GM12892 (cell line): ENCODE measurements around the gene FOXD3.
A peak's percentile ranks its signal among the peaks of the same experiment; 100 is the strongest.

Experiments
- DNase-seq: peaks from one replicate; pipeline ENCODE4 v3.0.0; 2011; ENCODE audit not compliant: insufficient read length
- FAIRE-seq: peaks from 2 replicates; lab custom pipeline; 2011; peaks lifted over from hg19 to GRCh38; lab: Jason Lieb, UNC
- POLR2A ChIP-seq: IDR thresholded peaks from 2 replicates; pipeline ENCODE4 v1.6.1; 2011; ENCODE audit warnings: low read depth, low read length, control low read depth
- POLR2AphosphoS5 ChIP-seq: IDR thresholded peaks from 2 replicates; pipeline ENCODE4 v1.6.1; 2011; ENCODE audit warnings: low read depth, low read length, control low read depth
- TAF1 ChIP-seq: IDR thresholded peaks from 2 replicates; pipeline ENCODE4 v1.6.1; 2011; ENCODE audit warnings: low read depth, mild to moderate bottlenecking, control low read depth, low read length, borderline replicate concordance

The FOXD3 gene

GRCh38 chr1:63307196-63307794 is 15.1 kb upstream of the FOXD3 start:
- no peak for TF ChIP-seq POLR2A
- no peak for TF ChIP-seq POLR2AphosphoS5
- TF ChIP-seq TAF1: no peak
- DNase-seq: no peak
- no peak for FAIRE-seq

GRCh38 chr1:63316598-63316983 is 5.8 kb upstream of the FOXD3 start:
- FAIRE-seq (no peak), DNase-seq (no peak)
- TF ChIP-seq POLR2AphosphoS5 (no peak), POLR2A (no peak), TAF1 (no peak)

- no peak for TF ChIP-seq TAF1
- no peak for TF ChIP-seq POLR2A
- TF ChIP-seq POLR2AphosphoS5: no peak
- DNase-seq (peak; percentile 80), FAIRE-seq (peak; percentile 70)
Observed at GRCh38 chr1:63316984-63317816, 5.2 kb upstream of the FOXD3 start.

- TF ChIP-seq POLR2A (no peak), POLR2AphosphoS5 (no peak), TAF1 (no peak)
- FAIRE-seq: no peak
- DNase-seq: no peak
Observed at GRCh38 chr1:63317817-63318152, 4.6 kb upstream of the FOXD3 start.

- no peak for TF ChIP-seq POLR2A
- FAIRE-seq (no peak), DNase-seq (no peak)
Observed at GRCh38 chr1:63318201-63318979, 4.0 kb upstream of the FOXD3 start.

DNA sequence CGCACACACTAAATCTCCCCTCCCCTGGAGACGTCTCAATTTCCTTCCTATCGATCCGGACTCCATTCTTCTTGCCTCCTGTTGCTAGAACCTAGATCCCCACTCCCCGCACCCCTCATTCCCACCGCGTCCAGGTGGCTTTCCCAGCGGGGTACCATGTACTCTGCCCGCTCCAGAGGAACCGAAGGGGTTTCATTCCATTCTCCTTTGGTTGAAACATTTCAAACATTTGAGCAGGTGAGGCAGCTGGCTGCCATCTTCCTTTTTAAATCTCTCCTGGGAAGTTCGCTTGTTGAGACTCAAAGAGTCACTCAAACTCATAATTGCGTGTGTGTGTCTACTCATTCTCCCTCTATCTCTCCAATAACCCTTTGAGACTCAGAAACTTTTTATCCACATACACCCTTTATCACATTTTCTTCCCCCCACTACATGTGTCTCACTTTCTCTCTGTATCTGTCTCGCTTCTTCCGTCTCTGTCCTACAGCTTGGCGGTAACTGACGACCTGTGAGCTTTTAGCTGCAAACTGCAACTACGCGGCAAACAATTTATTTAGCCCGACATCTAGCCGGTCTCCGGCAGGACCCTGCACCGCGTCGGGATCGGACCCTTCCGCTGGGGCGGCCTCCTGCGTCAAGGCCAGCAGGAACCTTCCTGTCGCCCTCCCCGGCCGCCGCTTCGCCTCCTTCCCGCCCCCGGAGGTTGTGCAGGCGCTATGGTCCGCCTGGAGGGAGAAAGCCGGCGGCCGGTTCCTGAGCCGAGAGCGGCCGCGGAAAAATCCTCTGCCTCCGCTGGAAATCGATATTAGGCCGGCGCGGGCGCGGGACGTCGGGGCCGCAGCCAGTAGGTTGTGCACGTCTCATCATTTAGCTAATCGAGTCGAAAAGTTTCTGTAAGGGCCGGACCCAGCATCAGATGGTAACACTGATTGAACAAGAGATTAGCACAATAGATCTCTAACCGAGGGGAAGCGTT is 3.0 kb upstream of the FOXD3 start:
- DNase-seq (no peak), FAIRE-seq (no peak)
- TF ChIP-seq POLR2A: no peak
- TF ChIP-seq POLR2AphosphoS5: no peak
- no peak for TF ChIP-seq TAF1

DNA sequence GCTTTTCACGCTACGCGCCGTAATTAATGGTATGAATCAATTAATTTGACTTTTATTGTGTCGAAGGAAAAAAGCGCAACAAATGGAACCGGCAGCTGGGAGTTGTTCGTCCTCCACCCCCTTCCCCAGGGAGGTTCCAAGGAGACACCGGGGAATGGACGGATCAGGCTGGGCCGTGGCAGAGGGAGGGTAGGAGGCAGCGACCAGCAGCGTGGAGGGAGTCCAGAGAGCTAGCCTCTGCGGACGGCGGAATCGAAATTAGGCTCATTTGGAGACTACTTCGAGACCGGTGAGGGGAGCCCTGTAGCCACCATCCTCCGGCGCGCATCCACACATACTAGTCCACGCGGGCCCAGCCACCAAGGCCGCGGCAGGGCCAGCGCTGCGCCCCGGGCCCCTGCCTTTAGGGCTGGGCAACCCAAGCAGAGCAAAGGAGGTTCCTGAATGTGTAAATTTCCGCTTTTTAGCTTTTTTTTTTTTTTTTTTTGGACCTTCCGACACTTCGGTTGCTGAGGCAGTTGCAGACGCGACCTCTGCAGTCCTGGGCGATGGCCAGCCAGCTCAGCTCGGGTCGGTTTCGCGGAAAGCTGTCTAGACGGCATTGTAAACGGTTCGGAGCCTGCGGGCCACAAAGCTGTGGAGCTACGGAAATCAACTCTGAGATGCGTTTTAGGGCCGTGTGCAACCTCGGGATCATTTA is 2.2 kb upstream of the FOXD3 start:
- FAIRE-seq (no peak), DNase-seq (no peak)
- TF ChIP-seq TAF1 (no peak), POLR2A (no peak), POLR2AphosphoS5 (no peak)

DNA sequence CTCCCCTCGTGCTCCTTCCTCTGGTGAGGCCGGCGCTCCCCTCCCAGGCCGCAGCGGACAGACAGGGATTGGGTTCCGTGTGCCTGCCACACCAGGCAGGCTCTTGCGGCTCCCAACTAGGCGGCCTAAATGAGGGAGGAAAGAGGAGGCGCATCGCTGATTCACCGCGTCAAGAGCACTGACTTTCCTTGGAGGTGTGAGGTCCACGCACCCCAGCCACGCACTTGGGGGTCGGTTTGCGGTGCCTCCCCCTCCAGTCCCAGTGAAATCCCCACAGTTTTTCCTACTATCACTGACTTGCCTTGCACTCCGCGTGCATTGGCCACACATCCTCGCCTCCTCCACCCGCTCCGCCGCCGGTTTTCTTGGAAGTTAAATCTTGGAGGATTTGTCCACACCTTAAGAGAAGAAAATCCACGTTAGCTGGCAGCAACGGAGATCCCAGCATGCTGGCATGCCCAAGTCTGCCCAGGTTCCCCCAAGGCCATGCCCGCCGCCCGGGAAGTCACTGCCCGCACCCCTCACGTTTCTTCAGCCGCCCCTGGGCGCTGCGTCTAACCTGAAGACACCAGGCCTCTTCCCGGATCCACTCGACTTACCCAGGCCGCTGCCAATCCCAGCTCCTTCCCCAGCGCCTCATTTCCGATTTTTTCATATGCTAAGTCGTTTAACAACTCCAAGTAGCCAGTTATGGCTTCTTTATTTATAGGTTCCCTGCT is 1.1 kb upstream of the FOXD3 start:
- no peak for DNase-seq
- TF ChIP-seq TAF1 (no peak), POLR2A (no peak), POLR2AphosphoS5 (no peak)
- no peak for FAIRE-seq

DNA sequence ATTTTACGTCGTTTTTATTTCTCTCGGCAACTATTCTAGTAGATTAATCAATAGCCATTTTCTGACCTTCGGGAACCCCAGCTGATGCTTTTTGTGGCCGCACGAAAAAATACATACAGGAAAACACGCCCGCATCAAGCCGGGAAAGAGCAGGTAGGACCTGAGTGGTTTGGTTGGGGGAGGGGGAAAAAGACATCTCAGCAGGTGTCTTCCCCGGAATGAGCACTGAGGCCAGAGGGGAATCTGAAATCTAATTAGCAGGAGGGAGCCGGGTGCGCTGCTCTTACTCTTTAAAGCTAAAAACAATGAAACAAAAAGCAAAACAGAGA is 618 bp upstream of the FOXD3 start:
- no peak for FAIRE-seq
- TF ChIP-seq POLR2A (no peak), POLR2AphosphoS5 (no peak), TAF1 (no peak)

GRCh38 chr1:63322944-63323864 is 837 bp downstream of the FOXD3 start:
- FAIRE-seq (no peak), DNase-seq (no peak)
- no peak for TF ChIP-seq POLR2A
- no peak for TF ChIP-seq POLR2AphosphoS5
- TF ChIP-seq TAF1: no peak

More for the DNA sequence above, 618 bp upstream of the FOXD3 start:
- DNase-seq: no peak
